ENCODE measurements around the gene APBA1. TPM values are rescaled to one million over a fixed set of nuclear protein-coding genes. Genes with fewer than 3 reads are reported as not detected.

APBA1 gene
- total RNA-seq, 1 experiment from 2014 or later, result 1.8 TPM

DNA sequence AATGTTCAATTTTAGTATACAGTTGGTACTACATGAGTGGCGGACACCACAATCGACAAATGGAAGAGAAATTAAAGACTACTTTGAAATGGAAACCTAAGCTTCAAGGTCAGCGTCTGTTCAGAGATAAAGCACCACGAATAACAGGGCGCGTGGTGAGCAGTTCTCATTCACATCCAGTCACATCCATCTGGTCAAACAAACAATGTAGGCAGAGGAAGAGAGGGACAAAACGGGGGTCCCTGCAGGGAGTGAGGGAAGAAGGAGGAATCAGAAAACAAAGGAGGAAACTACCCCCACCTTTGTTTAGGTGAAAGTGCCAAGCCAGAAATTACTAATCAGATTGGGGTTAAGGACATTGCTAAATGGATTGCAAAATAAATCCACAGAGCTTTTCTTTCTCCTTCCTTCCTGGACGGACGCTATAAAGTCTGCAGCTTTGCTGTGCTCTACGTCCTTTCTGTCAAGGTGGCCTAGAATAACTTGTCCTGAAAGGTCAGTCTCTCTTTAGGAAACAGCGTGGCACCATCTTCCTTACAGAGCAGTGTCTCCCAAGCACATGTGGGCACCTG is 208.6 kb downstream of the APBA1 start:
- no peak overlapping the region for H4K5ac ChIP-seq (ENCODE audit: insufficient read length, low read depth, low read length)
- H3T11ph ChIP-seq (ENCODE audit: low read length), result no peak overlapping the region
- H4K20me1 ChIP-seq (ENCODE audit: control insufficient read depth, insufficient read depth, insufficient read length), result no peaks in the 10 kb centered on the region
- H3K56ac ChIP-seq (ENCODE audit: insufficient read length, low read depth, low read length), result no peak overlapping the region
- no CpG with 5 or more reads among the region's 11 CpGs for WGBS (ENCODE audit: extremely low coverage, insufficient read length, low lambda C conversion rate)
- no peak overlapping the region for H2BK20ac ChIP-seq (ENCODE audit: low read depth, low read length, poor library complexity, severe bottlenecking)
- no peaks in the 10 kb centered on the region for H3K4me1 ChIP-seq (ENCODE audit: insufficient read depth, low read length)
- no peak overlapping the region for H2BK120ac ChIP-seq (ENCODE audit: low read depth, low read length, poor library complexity, severe bottlenecking)
- no peaks in the 10 kb centered on the region for H3K79me1 ChIP-seq (ENCODE audit: insufficient read depth, low read depth, low read length, poor library complexity, severe bottlenecking)
- no peak overlapping the region for H3K4ac ChIP-seq (ENCODE audit: low read depth, low read length)
- no peaks in the 10 kb centered on the region for H3K79me2 ChIP-seq (ENCODE audit: insufficient read depth, low read length)
- no peak overlapping the region for H3K27ac ChIP-seq (ENCODE audit: insufficient read length, low read depth, low read length)
- no peak overlapping the region for H3K4me3 Mint-ChIP-seq
- no peak overlapping the region for H3K14ac ChIP-seq (ENCODE audit: insufficient read depth, low read length)
- no peaks in the 10 kb centered on the region for H3K23me2 ChIP-seq (ENCODE audit: insufficient read length, low read depth, low read length, poor library complexity, severe bottlenecking)
- H2BK12ac ChIP-seq (ENCODE audit: insufficient read length, low read depth, low read length), result no peak overlapping the region
- no peaks in the 10 kb centered on the region for H3K27me3 ChIP-seq (ENCODE audit: insufficient read depth, low read length)
- no peak overlapping the region for H2AK5ac ChIP-seq (ENCODE audit: insufficient read length, low read length)
- DNase-seq, result no peak
- H2AFZ ChIP-seq (ENCODE audit: low read length), result no peak overlapping the region
- no peak overlapping the region for H4K91ac ChIP-seq (ENCODE audit: insufficient read length, low read depth, low read length)
- no peaks in the 10 kb centered on the region; a peak in 1 of 5 replicates for H3K9me3 Mint-ChIP-seq
- no peak overlapping the region for H3K27ac Mint-ChIP-seq
- no peaks in the 10 kb centered on the region for H3K9me3 ChIP-seq (ENCODE audit: control insufficient read depth, low read depth, low read length)
- no peak overlapping the region for H2BK15ac ChIP-seq (ENCODE audit: low read depth, low read length)
- peaks cover 14% of the 10 kb centered on the region in 2 experiments for H3K4me1 Mint-ChIP-seq
- no peaks in the 10 kb centered on the region; a peak in 1 of 7 replicates for H3K36me3 Mint-ChIP-seq (ENCODE audit: insufficient read depth in 1 of 3, low read depth in 3 of 3)
- TF ChIP-seq CTCF (conservative IDR thresholded peaks at IDR 0.05), result no peak
- no peak overlapping the region for H2BK5ac ChIP-seq (ENCODE audit: insufficient read length, low read length)
- H3K18ac ChIP-seq (ENCODE audit: insufficient read length, low read depth, low read length), result no peak overlapping the region
- no peak overlapping the region for H3K4me2 ChIP-seq (ENCODE audit: insufficient read depth, insufficient read length, low read length)
- H3K23ac ChIP-seq (ENCODE audit: insufficient read length, low read depth, low read length), result no peak overlapping the region
- H3K27me3 Mint-ChIP-seq (ENCODE audit: low read depth), result no peaks in the 10 kb centered on the region; the same call in 1 of the 2 replicates
- H4K8ac ChIP-seq (replicated peaks; ENCODE audit: insufficient read length, low read depth, low read length), result no peak overlapping the region
- no peak overlapping the region for H3K9ac ChIP-seq (ENCODE audit: extremely low read depth, insufficient read length, low read length)

Measured in H9 (cell line).